Measurements from ENCODE around the gene METTL2B.
"Not testable (repeated sequence)": the region's sequence is repeated elsewhere in the genome, so short reads cannot be mapped to it uniquely, and the experiment has no call there.

GRCh38 chr7:128477336-128477690, 765 bp downstream of the METTL2B start:
- TF ChIP-seq CTCF, POLR2A, EP300 (IDR thresholded peaks at IDR 0.05): not testable (repeated sequence)

Measured in ovary (tissue), 3 donors.